H9 (cell line): ENCODE data around the gene ZNF335. TPM values are rescaled to one million over a fixed set of nuclear protein-coding genes. Genes with fewer than 3 reads are reported as not detected.
"Not testable (repeated sequence)": the region's sequence is repeated elsewhere in the genome, so short reads cannot be mapped to it uniquely, and the experiment has no call there.

Experiments
- DNase-seq: peaks from one replicate; pipeline ENCODE4 v3.0.0-alpha.2; 2017
- H2AFZ ChIP-seq: one replicate; pipeline ENCODE4 v1.6.1; 2013; ENCODE audit warnings: mild to moderate bottlenecking, low read length, control low read depth, moderate library complexity
- H2AK5ac ChIP-seq: 2 replicates; pipeline ENCODE4 v1.6.1; 2013; ENCODE audit warnings: low read length, control low read depth, mixed read lengths; ENCODE audit not compliant: insufficient read length
- H2BK120ac ChIP-seq: one replicate; pipeline ENCODE4 v1.6.1; 2013; ENCODE audit warnings: low read depth, mild to moderate bottlenecking, low read length, control low read depth, inconsistent platforms; ENCODE audit not compliant: poor library complexity, severe bottlenecking
- H2BK12ac ChIP-seq: 2 replicates; pipeline ENCODE4 v1.6.1; 2013; ENCODE audit warnings: low read length, control low read depth, mixed read lengths, low read depth; ENCODE audit not compliant: insufficient read length
- H2BK15ac ChIP-seq: 2 replicates; pipeline ENCODE4 v1.6.1; 2013; ENCODE audit warnings: low read depth, low read length, control low read depth
- H2BK20ac ChIP-seq: one replicate; pipeline ENCODE4 v1.6.1; 2013; ENCODE audit warnings: low read depth, mild to moderate bottlenecking, low read length, control low read depth, inconsistent platforms; ENCODE audit not compliant: poor library complexity, severe bottlenecking
- H2BK5ac ChIP-seq: 2 replicates; pipeline ENCODE4 v1.6.1; 2013; ENCODE audit warnings: low read length, control low read depth, mixed read lengths; ENCODE audit not compliant: insufficient read length
- H3K14ac ChIP-seq: 2 replicates; pipeline ENCODE4 v1.6.1; 2013; ENCODE audit warnings: low read length, control low read depth; ENCODE audit not compliant: insufficient read depth
- H3K18ac ChIP-seq: 2 replicates; pipeline ENCODE4 v1.6.1; 2013; ENCODE audit warnings: low read depth, mild to moderate bottlenecking, mixed read lengths, low read length, control low read depth; ENCODE audit not compliant: insufficient read length
- H3K23ac ChIP-seq: 2 replicates; pipeline ENCODE4 v1.6.1; 2013; ENCODE audit warnings: low read length, control low read depth, mixed read lengths, low read depth; ENCODE audit not compliant: insufficient read length
- H3K23me2 ChIP-seq: 2 replicates; pipeline ENCODE4 v1.6.1; 2013; ENCODE audit warnings: low read depth, mild to moderate bottlenecking, mixed read lengths, low read length, control low read depth; ENCODE audit not compliant: insufficient read length, poor library complexity, severe bottlenecking
- H3K27ac ChIP-seq: 2 replicates; pipeline ENCODE4 v1.5.1; 2013; ENCODE audit warnings: low read length, control low read depth, mixed read lengths, low read depth; ENCODE audit not compliant: insufficient read length
- H3K27me3 ChIP-seq: 2 replicates; pipeline ENCODE4 v1.6.1; 2013; ENCODE audit warnings: low read length, control low read depth, inconsistent platforms; ENCODE audit not compliant: insufficient read depth
- H3K4ac ChIP-seq: 2 replicates; pipeline ENCODE4 v1.6.1; 2013; ENCODE audit warnings: low read depth, mild to moderate bottlenecking, control low read depth, inconsistent platforms, low read length, moderate library complexity
- H3K4me1 ChIP-seq: 2 replicates; pipeline ENCODE4 v1.6.1; 2013; ENCODE audit warnings: low read length, control low read depth, inconsistent platforms; ENCODE audit not compliant: insufficient read depth
- H3K4me2 ChIP-seq: 2 replicates; pipeline ENCODE4 v1.6.1; 2013; ENCODE audit warnings: low read length, control low read depth, mixed read lengths; ENCODE audit not compliant: insufficient read length, insufficient read depth
- H3K56ac ChIP-seq: 2 replicates; pipeline ENCODE4 v1.6.1; 2013; ENCODE audit warnings: low read depth, mild to moderate bottlenecking, mixed read lengths, low read length, control low read depth; ENCODE audit not compliant: insufficient read length
- H3K79me1 ChIP-seq: 2 replicates; pipeline ENCODE4 v1.6.1; 2013; ENCODE audit warnings: low read depth, mild to moderate bottlenecking, moderate library complexity, low read length, control low read depth, inconsistent platforms; ENCODE audit not compliant: insufficient read depth, poor library complexity, severe bottlenecking
- H3K79me2 ChIP-seq: 2 replicates; pipeline ENCODE4 v1.6.1; 2013; ENCODE audit warnings: low read length, control low read depth, inconsistent platforms; ENCODE audit not compliant: insufficient read depth
- H3K9ac ChIP-seq: 2 replicates; pipeline ENCODE4 v1.6.1; 2013; ENCODE audit warnings: low read length, control low read depth, mixed read lengths; ENCODE audit not compliant: insufficient read length; ENCODE audit errors: extremely low read depth
- H3K9me3 ChIP-seq: one replicate; pipeline ENCODE4 v1.6.1; 2013; ENCODE audit warnings: low read depth, low read length, inconsistent platforms; ENCODE audit not compliant: control insufficient read depth
- H3T11ph ChIP-seq: one replicate; pipeline ENCODE4 v1.6.1; 2013; ENCODE audit warnings: mild to moderate bottlenecking, low read length, control low read depth, inconsistent platforms
- H4K20me1 ChIP-seq: one replicate; pipeline ENCODE4 v1.6.1; 2013; ENCODE audit not compliant: control insufficient read depth, insufficient read length, insufficient read depth
- H4K5ac ChIP-seq: 2 replicates; pipeline ENCODE4 v1.6.1; 2013; ENCODE audit warnings: low read depth, mild to moderate bottlenecking, mixed read lengths, low read length, control low read depth; ENCODE audit not compliant: insufficient read length
- H4K8ac ChIP-seq: replicated peaks from 2 replicates; pipeline ENCODE4 v1.6.1; 2013; ENCODE audit warnings: low read length, control low read depth, mixed read lengths, low read depth; ENCODE audit not compliant: insufficient read length
- H4K91ac ChIP-seq: 2 replicates; pipeline ENCODE4 v1.6.1; 2013; ENCODE audit warnings: low read depth, mild to moderate bottlenecking, moderate library complexity, mixed read lengths, low read length, control low read depth; ENCODE audit not compliant: insufficient read length
- H3K27ac Mint-ChIP-seq, 3 experiments: 2 replicates in 2 of 3; 3 replicates in 1 of 3; pipeline ENCODE4 v1.8.0; 2020 to 2021; ENCODE audit warnings: mixed read lengths in 3 of 3, mild to moderate bottlenecking in 1 of 3, moderate library complexity in 1 of 3
- H3K27me3 Mint-ChIP-seq: 2 replicates; pipeline ENCODE4 v1.8.0; 2021; ENCODE audit warnings: low read depth, mild to moderate bottlenecking, moderate library complexity, mixed read lengths
- H3K36me3 Mint-ChIP-seq, 3 experiments: 2 replicates in 2 of 3; 3 replicates in 1 of 3; pipeline ENCODE4 v1.8.0; 2020 to 2021; ENCODE audit warnings: low read depth in 3 of 3, mixed read lengths in 3 of 3; ENCODE audit not compliant: insufficient read depth in 1 of 3
- H3K4me1 Mint-ChIP-seq, 2 experiments: 2 replicates each; pipeline ENCODE4 v1.8.0; 2020; ENCODE audit warnings: mixed read lengths in 2 of 2
- H3K4me3 Mint-ChIP-seq, 2 experiments: 2 replicates in 1 of 2; 3 replicates in 1 of 2; pipeline ENCODE4 v1.8.0; 2020 to 2021; ENCODE audit warnings: mild to moderate bottlenecking in 2 of 2, mixed read lengths in 2 of 2, moderate library complexity in 1 of 2
- H3K9me3 Mint-ChIP-seq, 2 experiments: 2 replicates in 1 of 2; 3 replicates in 1 of 2; pipeline ENCODE4 v1.8.0; 2020; ENCODE audit warnings: mild to moderate bottlenecking in 2 of 2, mixed read lengths in 2 of 2, moderate library complexity in 1 of 2
- CTCF ChIP-seq: fragments of 200-600 bp; sonication (generic); conservative IDR thresholded peaks from 3 replicates; pipeline ENCODE4 v1.8.0; 2021; ENCODE audit warnings: antibody characterized with exemption, mild to moderate bottlenecking
- WGBS: extraction: QIAGEN DNeasy Blood & Tissue Kit; methylation state at CpG from one replicate; pipeline ENCODE4 v1.1.7; 2013; ENCODE audit warnings: missing lambda C conversion rate, low lambda C conversion rate, mixed read lengths; ENCODE audit not compliant: insufficient read length; ENCODE audit errors: extremely low coverage; 5-methylcytosine and 5-hydroxymethylcytosine counted together
- total RNA-seq: library from RNA; stranded (reverse); gene quantifications from 2 replicates; pipeline ENCODE4 v1.2.1, GENCODE V29; 2021

ZNF335 gene
- total RNA-seq, 1 experiment from 2014 or later: 21.1 TPM

- no peak for TF ChIP-seq CTCF
- no CpG with 5 or more reads among the region's 19 CpGs for WGBS
- Histone ChIP-seq H2BK20ac (no peak overlapping the region), H4K91ac (no peak overlapping the region), H3K23me2 (no peaks in the 10 kb centered on the region), H3K4me2 (no peak overlapping the region), H2BK120ac (no peak overlapping the region), H2AK5ac (no peak overlapping the region), H3K9ac (no peak overlapping the region), H3K56ac (no peak overlapping the region), H3K14ac (no peak overlapping the region), H3K9me3 (no peaks in the 10 kb centered on the region), H3K27ac (no peak overlapping the region), H2BK15ac (no peak overlapping the region), H3K4ac (no peak overlapping the region), H4K8ac (no peak overlapping the region), H3K79me1 (no peaks in the 10 kb centered on the region), H4K5ac (no peak overlapping the region), H3K79me2 (no peaks in the 10 kb centered on the region), H2AFZ (no peak overlapping the region), H3K4me1 (no peaks in the 10 kb centered on the region), H3K18ac (no peak overlapping the region), H2BK5ac (no peak overlapping the region), H3K27me3 (no peaks in the 10 kb centered on the region), H2BK12ac (no peak overlapping the region), H3K23ac (no peak overlapping the region), H4K20me1 (peaks cover 2% of the 10 kb centered on the region), H3T11ph (no peak overlapping the region)
- Mint-ChIP-seq H3K4me3 (no peak overlapping the region), H3K27me3 (no peaks in the 10 kb centered on the region; the same call in 1 of the 2 replicates), H3K36me3 (peaks cover 21 to 56% (median 46%) of the 10 kb centered on the region in 3 experiments), H3K27ac (no peak overlapping the region), H3K9me3 (no peaks in the 10 kb centered on the region), H3K4me1 (no peaks in the 10 kb centered on the region; a peak in 1 of 4 replicates)
- peak; percentile 19 for DNase-seq
Observed at GRCh38 chr20:45957021-45957941, 14.7 kb downstream of the ZNF335 start.

GRCh38 chr20:45956326-45956725 lies 15.7 kb downstream of the ZNF335 start:
- peaks cover 23 to 57% (median 48%) of the 10 kb centered on the region in 3 experiments for H3K36me3 Mint-ChIP-seq
- H3K9me3 Mint-ChIP-seq, H3K9ac ChIP-seq, H4K20me1 ChIP-seq, H2AK5ac ChIP-seq, H3K23ac ChIP-seq, H3K4me2 ChIP-seq, H2BK12ac ChIP-seq, H3K18ac ChIP-seq, H3K9me3 ChIP-seq, H3K4me3 Mint-ChIP-seq, H3K4ac ChIP-seq, H2BK15ac ChIP-seq, H3T11ph ChIP-seq, H3K27me3 Mint-ChIP-seq, H2BK5ac ChIP-seq, H2BK20ac ChIP-seq, H3K79me1 ChIP-seq, H3K4me1 ChIP-seq, H3K27ac Mint-ChIP-seq, H3K79me2 ChIP-seq, H3K27me3 ChIP-seq, H3K27ac ChIP-seq, H3K4me1 Mint-ChIP-seq, H3K23me2 ChIP-seq, H2BK120ac ChIP-seq, H3K56ac ChIP-seq, H4K5ac ChIP-seq, H4K91ac ChIP-seq, H3K14ac ChIP-seq, DNase-seq, H2AFZ ChIP-seq, H4K8ac ChIP-seq: not testable (repeated sequence)
- no CpG with 5 or more reads among the region's 10 CpGs for WGBS
